ENCODE results near the gene FDXR.

The FDXR gene

GRCh38 chr17:74882517-74883240 is 9.9 kb upstream of the FDXR start:
- H3K27ac ChIP-seq = no peak overlapping the region
- no peaks in the 10 kb centered on the region for H3K9me3 ChIP-seq
- H3K36me3 ChIP-seq = no peaks in the 10 kb centered on the region
- H3K4me3 ChIP-seq (ENCODE audit: low read depth in 1 of 2, low read length in 1 of 2) = no peak overlapping the region
- peaks cover 12 to 14% of the 10 kb centered on the region in 2 experiments for H3K4me1 ChIP-seq (ENCODE audit: control insufficient read depth in 1 of 2, insufficient read depth in 1 of 2, low read depth in 1 of 2, low read length in 1 of 2)
- H3K27me3 ChIP-seq = peaks cover 6% of the 10 kb centered on the region
- no peak for TF ChIP-seq CTCF (IDR thresholded peaks at IDR 0.05)

GRCh38 chr17:74881073-74881472 is 8.3 kb upstream of the FDXR start:
- H3K4me3 ChIP-seq (ENCODE audit: low read depth in 1 of 2, low read length in 1 of 2) = no peak overlapping the region
- no peaks in the 10 kb centered on the region for H3K36me3 ChIP-seq
- H3K4me1 ChIP-seq (ENCODE audit: control insufficient read depth in 1 of 2, insufficient read depth in 1 of 2, low read depth in 1 of 2, low read length in 1 of 2) = peaks cover 12 to 14% of the 10 kb centered on the region in 2 experiments
- no peak for TF ChIP-seq CTCF (IDR thresholded peaks at IDR 0.05)
- no peak overlapping the region for H3K27ac ChIP-seq
- H3K9me3 ChIP-seq = no peaks in the 10 kb centered on the region
- peaks cover 6% of the 10 kb centered on the region for H3K27me3 ChIP-seq

GRCh38 chr17:74879308-74879707 is 6.5 kb upstream of the FDXR start:
- Histone ChIP-seq H3K36me3 (no peaks in the 10 kb centered on the region), H3K4me3 (ENCODE audit: low read depth in 1 of 2, low read length in 1 of 2) (no peak overlapping the region), H3K9me3 (no peaks in the 10 kb centered on the region), H3K27ac (no peak overlapping the region), H3K4me1 (ENCODE audit: control insufficient read depth in 1 of 2, insufficient read depth in 1 of 2, low read depth in 1 of 2, low read length in 1 of 2) (peaks cover 12 to 14% of the 10 kb centered on the region in 2 experiments), H3K27me3 (no peaks in the 10 kb centered on the region)
- TF ChIP-seq CTCF (IDR thresholded peaks at IDR 0.05) = no peak

GRCh38 chr17:74878658-74879057 is 5.9 kb upstream of the FDXR start:
- no peak for TF ChIP-seq CTCF (IDR thresholded peaks at IDR 0.05)

GRCh38 chr17:74877592-74878548 is 5.1 kb upstream of the FDXR start:
- Histone ChIP-seq H3K4me3 (ENCODE audit: low read depth in 1 of 2, low read length in 1 of 2) (no peak overlapping the region), H3K27me3 (no peaks in the 10 kb centered on the region), H3K9me3 (no peaks in the 10 kb centered on the region), H3K4me1 (ENCODE audit: control insufficient read depth in 1 of 2, insufficient read depth in 1 of 2, low read depth in 1 of 2, low read length in 1 of 2) (peaks cover 7 to 14% of the 10 kb centered on the region in 2 experiments), H3K36me3 (no peaks in the 10 kb centered on the region), H3K27ac (no peak overlapping the region)
- TF ChIP-seq CTCF (IDR thresholded peaks at IDR 0.05) = no peak

More at GRCh38 chr17:74878658-74879057, 5.9 kb upstream of the FDXR start:
- H3K27ac ChIP-seq = no peak overlapping the region
- H3K4me1 ChIP-seq (ENCODE audit: control insufficient read depth in 1 of 2, insufficient read depth in 1 of 2, low read depth in 1 of 2, low read length in 1 of 2) = peaks cover 13 to 18% of the 10 kb centered on the region in 2 experiments
- H3K36me3 ChIP-seq = no peaks in the 10 kb centered on the region
- no peaks in the 10 kb centered on the region for H3K27me3 ChIP-seq
- no peak overlapping the region for H3K4me3 ChIP-seq (ENCODE audit: low read depth in 1 of 2, low read length in 1 of 2)
- H3K9me3 ChIP-seq = no peaks in the 10 kb centered on the region
